Testis (tissue), 3 donors: ENCODE results near the gene ATP2A2. TPM values are rescaled to one million over a fixed set of nuclear protein-coding genes. Genes with fewer than 3 reads are reported as not detected.
"Not testable (repeated sequence)": the region's sequence is repeated elsewhere in the genome, so short reads cannot be mapped to it uniquely, and the experiment has no call there.

ENCODE experiments used
- DNase-seq: peaks from one replicate; pipeline ENCODE4 v3.0.0-alpha.2; 2019
- H3K27ac ChIP-seq, 2 donors: fragments of 200-600 bp; sonication (generic); one replicate each; pipeline ENCODE4 v1.5.1; 2019
- H3K27me3 ChIP-seq: fragments of 200-600 bp; sonication (generic); one replicate; pipeline ENCODE4 v1.5.1; 2019
- H3K36me3 ChIP-seq: fragments of 200-600 bp; sonication (generic); one replicate; pipeline ENCODE4 v1.5.1; 2017; ENCODE audit warnings: low read depth; ENCODE audit errors: missing control alignments
- H3K4me1 ChIP-seq: fragments of 200-600 bp; sonication (generic); one replicate; pipeline ENCODE4 v1.5.1; 2019
- H3K4me3 ChIP-seq, 2 donors: fragments of 200-600 bp; sonication (generic); one replicate each; pipeline ENCODE4 v1.5.1; 2017 to 2019
- H3K9me3 ChIP-seq: fragments of 200-600 bp; sonication (generic); one replicate; pipeline ENCODE4 v1.5.1; 2017
- CTCF ChIP-seq, 3 experiments: fragments of 450-650 bp in 2 of 3; fragments of 200-600 bp in 1 of 3; sonication (generic) in 1 of 3; IDR thresholded peaks; one replicate each; pipeline ENCODE4 v1.5.1; 2016 to 2019; ENCODE audit warnings: antibody characterized with exemption in 3 of 3, mild to moderate bottlenecking in 2 of 3, moderate library complexity in 1 of 3
- POLR2A ChIP-seq: fragments of 450-650 bp; IDR thresholded peaks from one replicate; pipeline ENCODE4 v1.6.1; 2017; ENCODE audit warnings: antibody characterized with exemption, mild to moderate bottlenecking, moderate library complexity
- WGBS, 2 donors: methylation state at CpG; one replicate each; pipeline ENCODE4 v1.1.5; 2018; 5-methylcytosine and 5-hydroxymethylcytosine counted together
- intact Hi-C: fragments of 100-400 bp; cut with DNase I; formaldehyde crosslinking; loops from one replicate; pipeline ENCODE4 v1.15.1; 2023; ENCODE audit warnings: low total_unique reads
- polyA plus RNA-seq: library from polyadenylated mRNA; stranded (reverse); fragments of 350-450 nt; fragmentation: Illumina TruSeq; extraction: RNeasy Lipid Tissue Mini Kit (QIAGEN cat#74804); gene quantifications from one replicate; pipeline ENCODE4 v1.2.3, GENCODE V29; 2014; ENCODE audit warnings: low read depth, low replicate concordance; ENCODE audit not compliant: insufficient read depth
- total RNA-seq, 2 donors: library from RNA; depleted of rRNA; stranded (reverse); fragments of >200 nt; gene quantifications; one replicate each; pipeline ENCODE4 v1.2.3, GENCODE V29; 2016

Gene ATP2A2
- total and polyA plus RNA-seq, 3 donors from 2014 or later = 205 to 291 (median 226) TPM

- Histone ChIP-seq H3K27me3 (no peaks in the 10 kb centered on the region), H3K9me3 (no peaks in the 10 kb centered on the region), H3K27ac (no peak overlapping the region), H3K4me3 (no peak overlapping the region), H3K4me1 (peaks cover 13% of the 10 kb centered on the region), H3K36me3 (no peaks in the 10 kb centered on the region)
- DNase-seq = no peak
- TF ChIP-seq CTCF (IDR thresholded peaks at IDR 0.05) (no peak), POLR2A (no peak)
- WGBS, 2 donors = 95 to 96% methylated on average over 6 to 7 of the region's 7 CpGs
- intact Hi-C loops = no loop called here
These were observed 91.0 kb downstream of the ATP2A2 start for GRCh38 chr12:110372056-110372425.

GRCh38 chr12:110373025-110373424, 92.0 kb downstream of the ATP2A2 start:
- H3K36me3 ChIP-seq = no peaks in the 10 kb centered on the region
- DNase-seq = peak; percentile 63

GRCh38 chr12:110373425-110373824, 92.4 kb downstream of the ATP2A2 start:
- TF ChIP-seq CTCF (IDR thresholded peaks at IDR 0.05) (no peak), POLR2A (no peak)
- Histone ChIP-seq H3K9me3 (no peaks in the 10 kb centered on the region), H3K27me3 (no peaks in the 10 kb centered on the region), H3K36me3 (no peaks in the 10 kb centered on the region), H3K4me1 (peaks cover 11% of the 10 kb centered on the region), H3K4me3 (no peak overlapping the region), H3K27ac (peak overlapping the region in 1 of 2 donors; percentile 45)
- DNase-seq = no peak
- intact Hi-C loops = no loop called here
- 54 to 61% methylated on average over 2 of the region's 2 CpGs for WGBS, 2 donors

More at GRCh38 chr12:110373025-110373424, 92.0 kb downstream of the ATP2A2 start:
- intact Hi-C loops = no loop called here
- Histone ChIP-seq H3K27me3 (no peaks in the 10 kb centered on the region), H3K4me1 (peaks cover 11% of the 10 kb centered on the region), H3K4me3 (no peak overlapping the region), H3K27ac (peak overlapping the region in 1 of 2 donors; percentile 45), H3K9me3 (no peaks in the 10 kb centered on the region)
- no peak for TF ChIP-seq POLR2A
- no peak for TF ChIP-seq CTCF (IDR thresholded peaks at IDR 0.05)
- WGBS, 2 donors = 57 to 59% methylated on average over 4 of the region's 4 CpGs

GRCh38 chr12:110373962-110374611, 93.0 kb downstream of the ATP2A2 start:
- H3K4me1 ChIP-seq = peaks cover 11% of the 10 kb centered on the region
- DNase-seq = no peak
- TF ChIP-seq CTCF (IDR thresholded peaks at IDR 0.05) (no peak), POLR2A (no peak)
- intact Hi-C loops = no loop called here
- H3K9me3 ChIP-seq = no peaks in the 10 kb centered on the region
- H3K27me3 ChIP-seq = no peaks in the 10 kb centered on the region
- H3K4me3 ChIP-seq = no peak overlapping the region
- H3K27ac ChIP-seq = peak overlapping the region in 1 of 2 donors; percentile 45
- 71 to 85% methylated on average over 12 to 13 of the region's 13 CpGs for WGBS, 2 donors
- no peaks in the 10 kb centered on the region for H3K36me3 ChIP-seq

GRCh38 chr12:110378131-110378790, 97.2 kb downstream of the ATP2A2 start:
- H3K36me3 ChIP-seq, H3K4me3 ChIP-seq, H3K27me3 ChIP-seq, intact Hi-C loops, H3K4me1 ChIP-seq, H3K9me3 ChIP-seq, H3K27ac ChIP-seq, DNase-seq: not testable (repeated sequence)
- 86 to 88% methylated on average over 17 of the region's 17 CpGs for WGBS, 2 donors
